ENCODE results near the gene SGIP1.

SGIP1 gene, protein sequence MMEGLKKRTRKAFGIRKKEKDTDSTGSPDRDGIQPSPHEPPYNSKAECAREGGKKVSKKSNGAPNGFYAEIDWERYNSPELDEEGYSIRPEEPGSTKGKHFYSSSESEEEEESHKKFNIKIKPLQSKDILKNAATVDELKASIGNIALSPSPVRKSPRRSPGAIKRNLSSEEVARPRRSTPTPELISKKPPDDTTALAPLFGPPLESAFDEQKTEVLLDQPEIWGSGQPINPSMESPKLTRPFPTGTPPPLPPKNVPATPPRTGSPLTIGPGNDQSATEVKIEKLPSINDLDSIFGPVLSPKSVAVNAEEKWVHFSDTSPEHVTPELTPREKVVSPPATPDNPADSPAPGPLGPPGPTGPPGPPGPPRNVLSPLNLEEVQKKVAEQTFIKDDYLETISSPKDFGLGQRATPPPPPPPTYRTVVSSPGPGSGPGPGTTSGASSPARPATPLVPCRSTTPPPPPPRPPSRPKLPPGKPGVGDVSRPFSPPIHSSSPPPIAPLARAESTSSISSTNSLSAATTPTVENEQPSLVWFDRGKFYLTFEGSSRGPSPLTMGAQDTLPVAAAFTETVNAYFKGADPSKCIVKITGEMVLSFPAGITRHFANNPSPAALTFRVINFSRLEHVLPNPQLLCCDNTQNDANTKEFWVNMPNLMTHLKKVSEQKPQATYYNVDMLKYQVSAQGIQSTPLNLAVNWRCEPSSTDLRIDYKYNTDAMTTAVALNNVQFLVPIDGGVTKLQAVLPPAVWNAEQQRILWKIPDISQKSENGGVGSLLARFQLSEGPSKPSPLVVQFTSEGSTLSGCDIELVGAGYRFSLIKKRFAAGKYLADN

DNA sequence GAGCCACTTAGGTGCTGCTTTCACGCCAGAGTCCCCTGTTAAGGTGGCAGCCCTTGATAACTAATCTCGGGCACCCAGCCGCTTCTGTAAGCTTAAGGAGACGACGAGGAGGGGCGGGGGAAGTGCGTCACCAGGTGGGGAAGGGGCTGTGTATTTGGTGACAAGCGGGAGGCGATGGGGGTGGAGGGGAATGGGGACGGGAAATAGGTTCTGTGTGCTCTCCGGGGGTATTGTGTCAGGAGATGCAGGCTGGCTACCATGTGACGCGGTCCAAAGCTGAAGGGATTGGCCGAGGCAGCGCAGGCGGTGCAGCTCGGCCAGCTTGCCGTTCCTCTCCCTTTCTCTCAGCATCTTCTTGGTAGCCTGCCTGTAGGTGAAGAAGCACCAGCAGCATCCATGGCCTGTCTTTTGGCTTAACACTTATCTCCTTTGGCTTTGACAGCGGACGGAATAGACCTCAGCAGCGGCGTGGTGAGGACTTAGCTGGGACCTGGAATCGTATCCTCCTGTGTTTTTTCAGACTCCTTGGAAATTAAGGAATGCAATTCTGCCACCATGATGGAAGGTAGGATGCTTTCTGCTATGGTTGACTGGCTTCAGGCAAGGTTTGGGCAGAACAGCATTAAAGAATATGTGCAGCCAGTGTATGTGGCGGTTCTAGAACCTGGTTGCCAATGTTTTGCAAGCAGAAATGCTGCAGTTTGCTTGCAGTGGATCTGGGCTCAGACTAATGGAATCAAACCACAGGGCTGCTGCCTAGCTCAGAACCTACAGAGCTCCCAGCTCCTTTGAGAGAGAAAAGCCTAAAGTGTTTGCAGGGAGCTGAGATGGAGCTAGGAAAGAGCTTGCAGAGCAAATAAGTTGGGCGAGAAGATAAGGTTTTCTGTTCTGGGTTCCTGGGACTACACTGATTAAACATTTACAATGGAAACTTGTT, at the start of gene SGIP1:
Gene SGIP1 (plus strand): TSS at position 350 of the 937 bp plus-strand sequence. CDS start 206 bp downstream, at position 556.
- DNase-seq = no peak

DNA sequence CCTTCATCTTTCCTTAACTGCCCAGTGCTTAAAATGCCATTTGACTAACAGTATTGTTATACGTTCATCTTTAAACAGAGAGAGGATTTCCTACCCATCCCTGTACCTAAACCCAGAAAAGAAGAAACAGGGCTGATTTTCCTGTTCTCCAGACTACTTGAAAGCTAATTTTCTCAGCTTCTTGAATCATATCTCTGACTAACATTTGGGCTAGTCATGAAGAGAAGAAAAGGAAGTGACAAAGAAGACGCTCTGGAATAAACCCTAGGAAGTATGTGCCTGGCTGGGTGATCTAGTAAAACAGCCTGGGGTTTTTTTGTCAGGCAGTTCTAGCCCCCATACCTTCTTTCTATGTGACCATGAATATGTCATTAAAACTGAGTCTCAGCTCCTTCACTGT, 44.8 kb upstream of the SGIP1 start:
- DNase-seq = no peak

DNA sequence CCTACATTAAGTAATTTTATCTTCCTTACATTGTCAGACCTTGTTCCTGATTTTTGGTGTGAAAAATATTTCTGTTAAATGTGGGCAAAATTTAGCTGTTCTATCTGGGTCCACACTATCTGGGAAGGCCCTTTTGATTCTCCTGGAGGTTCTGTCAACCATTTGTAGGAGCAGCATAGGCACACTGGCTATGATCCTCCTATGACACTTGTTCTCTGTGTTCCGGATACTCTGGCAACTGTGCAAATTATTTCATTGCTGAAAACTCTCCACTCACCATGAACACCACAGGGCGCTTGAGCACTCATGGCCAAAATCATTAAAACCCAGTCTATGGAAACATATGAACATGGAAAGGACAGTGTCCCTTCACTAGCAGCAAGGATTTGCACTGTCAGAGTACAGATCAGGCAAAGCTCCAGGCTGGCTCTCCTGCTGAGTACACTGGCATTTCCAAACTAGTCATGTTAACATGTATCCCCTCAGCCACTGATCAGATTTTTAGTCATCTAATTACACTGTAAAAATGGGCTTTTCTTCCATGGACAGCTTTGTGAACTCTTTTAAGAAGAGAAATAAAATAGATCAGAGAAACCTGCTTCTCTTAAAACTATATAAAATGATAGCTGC, 43.9 kb upstream of the SGIP1 start:
- no peak for DNase-seq

DNA sequence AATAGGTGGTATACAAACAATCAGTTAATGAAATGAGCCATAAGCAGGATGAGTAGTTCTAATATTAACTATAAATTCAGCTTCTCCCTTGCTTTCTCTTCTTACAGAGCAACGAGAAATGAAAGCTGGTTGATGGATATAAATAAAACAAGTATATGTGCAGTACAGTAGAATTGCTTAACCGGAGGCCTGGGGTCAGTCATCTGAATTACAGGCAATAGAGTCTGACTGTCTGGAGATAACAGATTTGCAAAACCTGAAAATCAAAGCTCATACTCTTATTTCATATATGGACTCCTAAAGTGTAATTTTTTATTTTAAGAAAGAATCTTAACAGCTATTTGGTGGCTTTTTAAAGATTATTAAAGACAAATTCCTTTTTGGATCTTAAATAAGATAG, 43.1 kb upstream of the SGIP1 start:
- no peak for DNase-seq

DNA sequence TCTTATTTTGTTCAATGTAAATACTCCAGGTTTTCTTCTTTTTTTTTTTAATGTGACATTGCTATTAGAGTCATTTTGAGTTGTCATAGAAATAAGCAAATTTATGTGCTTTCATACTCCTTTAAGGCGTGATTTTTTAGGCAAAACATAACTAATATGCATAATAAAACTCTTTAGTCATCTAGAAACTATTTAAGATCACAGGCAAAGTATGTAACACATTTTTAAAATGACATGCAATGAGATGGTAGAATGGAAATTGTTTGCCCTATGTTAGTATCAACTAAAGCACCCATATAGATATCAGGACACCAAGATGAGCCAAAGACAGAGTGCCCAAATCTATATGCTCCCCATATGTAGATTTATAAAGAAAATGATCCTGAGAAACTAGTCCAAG, 41.5 kb upstream of the SGIP1 start:
- DNase-seq = no peak

DNA sequence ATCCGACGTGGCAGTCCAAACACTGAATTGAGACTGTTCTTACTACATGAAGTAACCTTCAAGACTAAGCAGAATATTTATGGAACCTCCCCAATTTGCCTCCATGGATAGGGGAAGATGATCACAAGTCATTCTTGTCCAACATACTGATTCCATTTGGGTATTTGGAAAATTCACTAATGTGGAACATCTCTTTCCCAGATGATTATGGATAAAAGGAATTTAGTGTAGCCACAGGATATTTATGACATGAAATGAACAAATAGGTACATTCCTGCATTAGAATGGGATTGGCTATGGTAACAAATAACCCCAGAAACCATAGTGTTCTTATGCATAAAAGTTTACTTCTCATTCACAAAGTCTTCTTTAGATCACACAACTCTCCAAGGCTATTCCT, 40.2 kb upstream of the SGIP1 start:
- DNase-seq = no peak

DNA sequence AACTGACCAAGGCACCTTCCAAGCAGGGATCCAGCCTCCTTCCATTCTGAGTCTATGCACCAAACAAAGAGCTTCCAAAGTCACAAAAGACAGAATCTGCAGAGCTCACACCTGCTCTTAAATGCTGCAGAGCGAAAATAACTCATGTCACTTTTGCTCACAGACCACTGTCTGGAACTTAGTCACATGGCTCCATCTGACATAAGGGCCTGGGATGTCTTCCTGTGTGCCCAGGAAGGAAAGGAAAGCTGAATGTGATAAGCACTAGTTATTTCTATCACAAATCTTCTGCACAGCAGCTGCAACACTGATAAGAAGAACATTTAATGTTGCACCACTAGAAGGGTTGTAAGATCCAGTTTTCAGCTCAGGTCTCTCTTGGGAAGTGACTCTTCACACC, 39.5 kb upstream of the SGIP1 start:
- DNase-seq = no peak

DNA sequence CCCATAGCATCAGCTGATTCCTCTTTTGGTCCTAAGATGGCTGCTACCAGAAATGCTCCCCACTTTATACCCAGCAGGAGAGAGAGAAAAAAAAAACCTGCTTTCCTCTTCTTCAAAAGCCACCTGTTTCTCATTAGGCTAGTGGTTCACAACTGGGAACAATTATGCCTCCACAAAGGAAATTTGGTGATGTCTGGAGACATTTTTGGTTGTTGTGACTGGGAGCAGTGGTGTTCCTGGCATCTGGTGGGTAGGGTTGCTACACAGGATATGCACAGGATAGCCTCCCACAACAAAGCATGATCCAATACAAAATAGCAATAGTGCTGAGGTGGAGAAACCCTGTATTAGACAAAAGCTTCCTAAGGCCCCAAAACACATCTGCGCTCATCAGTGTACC, 38.5 kb upstream of the SGIP1 start:
- DNase-seq = no peak

DNA sequence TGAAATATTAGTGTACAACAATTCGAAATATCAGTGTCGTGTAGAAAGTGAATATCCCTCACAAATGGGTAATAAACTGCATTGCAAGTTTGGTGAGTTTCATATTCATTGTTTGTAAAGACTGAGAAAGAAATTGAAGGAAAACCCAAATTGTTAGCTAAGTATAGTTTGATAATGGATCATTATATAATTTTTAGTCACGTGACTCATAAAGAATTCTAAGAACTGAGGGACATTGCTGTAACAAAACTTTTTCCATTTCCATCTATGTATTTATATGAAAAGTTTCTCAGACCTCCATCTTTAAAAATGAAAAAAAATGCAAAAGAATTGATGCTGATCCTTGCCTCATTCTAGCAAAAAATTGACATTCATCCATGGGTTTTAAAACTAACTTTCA, 36.0 kb upstream of the SGIP1 start:
- DNase-seq = no peak

DNA sequence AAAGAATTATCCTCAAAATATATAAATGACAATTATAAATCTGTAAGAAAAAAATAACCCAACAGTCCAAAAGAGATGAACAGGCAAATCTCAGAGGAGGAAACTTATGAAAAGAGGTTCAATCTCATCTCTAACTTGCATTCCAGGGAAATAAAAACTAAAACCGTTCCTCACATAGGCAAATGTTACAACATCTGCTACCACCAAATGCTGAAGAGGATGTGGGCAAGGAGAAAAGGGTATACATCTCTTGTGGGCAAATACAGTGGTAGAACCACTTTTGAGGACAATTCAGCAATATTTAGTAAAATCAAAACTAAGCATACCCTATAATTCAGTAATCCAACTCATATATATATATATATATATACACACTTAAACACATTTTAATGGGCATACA, 33.7 kb upstream of the SGIP1 start:
- no peak for DNase-seq

DNA sequence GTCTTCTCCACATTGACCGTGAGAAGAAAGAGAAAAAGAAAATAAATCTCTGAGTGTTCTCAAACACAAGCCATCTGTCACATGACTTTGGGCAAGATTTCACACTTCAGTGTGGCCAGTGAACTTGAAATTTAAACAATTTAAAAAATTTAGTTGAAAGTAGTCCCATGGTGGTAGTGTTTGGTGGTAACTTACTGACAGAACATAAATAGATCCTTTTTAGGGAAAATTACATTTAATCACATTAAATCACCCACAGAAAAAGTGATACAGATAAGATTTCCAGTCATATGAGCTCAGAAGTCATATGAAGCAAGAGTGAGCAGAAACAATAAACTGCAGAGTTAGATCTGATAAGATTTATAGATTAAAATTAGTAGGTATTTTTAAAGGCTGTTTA, 31.9 kb upstream of the SGIP1 start:
- DNase-seq = no peak

DNA sequence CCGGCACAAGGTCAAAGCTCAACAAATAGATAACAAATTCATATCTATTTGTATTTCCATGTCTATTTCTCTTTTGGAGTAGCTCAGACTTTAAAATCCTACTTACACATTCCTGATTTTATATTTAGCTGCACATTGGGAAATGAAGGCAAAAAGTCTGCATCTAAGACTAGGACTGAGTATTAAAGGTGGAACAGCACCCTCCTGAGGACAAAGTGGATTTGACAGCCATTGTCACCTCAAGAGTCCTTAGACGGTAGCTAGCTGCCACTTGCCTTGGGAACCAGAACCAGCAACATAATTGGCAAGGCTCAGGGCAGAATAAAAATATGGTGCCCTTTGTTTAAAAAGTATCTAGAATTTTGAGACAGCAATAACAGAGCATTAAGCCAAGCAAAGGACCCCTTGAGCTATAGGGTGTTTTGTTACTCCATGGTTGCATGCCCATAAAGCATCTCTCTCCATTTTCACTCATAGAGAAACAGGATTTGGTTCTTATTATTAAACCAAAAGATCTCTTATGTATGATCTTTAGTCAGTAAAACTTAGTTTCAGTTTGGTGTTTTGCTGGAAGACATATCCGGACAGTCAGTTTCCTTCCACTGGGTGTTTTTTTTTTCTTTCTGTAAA, 30.0 kb upstream of the SGIP1 start:
- DNase-seq = peak; percentile 24 to 34

DNA sequence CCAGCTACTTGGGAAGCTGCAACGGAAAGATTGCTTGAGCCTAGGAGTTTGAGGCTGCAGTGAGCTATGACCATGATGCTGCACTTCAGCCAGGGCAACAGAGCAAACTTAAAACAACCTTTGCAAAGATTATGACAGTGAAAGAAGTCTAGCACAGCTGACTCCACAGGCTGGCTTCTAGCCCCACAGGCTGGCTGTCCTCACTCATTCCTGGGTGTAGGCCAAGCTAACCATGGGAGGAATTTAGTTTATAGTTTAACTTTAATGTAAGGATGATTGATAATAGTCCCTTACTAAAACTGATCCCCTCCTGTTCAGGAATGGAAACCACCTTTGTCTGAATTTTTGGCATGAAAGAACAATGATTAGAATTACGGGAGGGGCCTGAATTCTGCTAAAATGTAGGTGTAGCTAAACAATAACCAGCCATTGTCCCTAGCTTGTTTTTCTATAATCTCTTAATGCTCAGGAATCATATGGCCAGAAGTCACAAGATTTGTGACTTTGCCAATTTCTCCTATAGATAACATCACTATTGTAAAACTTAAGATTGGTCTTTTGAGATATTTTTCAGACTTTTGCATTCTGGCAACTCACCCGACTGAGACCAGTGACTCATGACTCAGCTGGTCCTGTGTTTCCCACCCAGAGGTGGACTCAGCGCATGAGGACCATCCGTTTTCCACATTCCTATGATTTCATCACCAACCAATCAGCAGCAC, 28.1 kb upstream of the SGIP1 start:
- no peak for DNase-seq

DNA sequence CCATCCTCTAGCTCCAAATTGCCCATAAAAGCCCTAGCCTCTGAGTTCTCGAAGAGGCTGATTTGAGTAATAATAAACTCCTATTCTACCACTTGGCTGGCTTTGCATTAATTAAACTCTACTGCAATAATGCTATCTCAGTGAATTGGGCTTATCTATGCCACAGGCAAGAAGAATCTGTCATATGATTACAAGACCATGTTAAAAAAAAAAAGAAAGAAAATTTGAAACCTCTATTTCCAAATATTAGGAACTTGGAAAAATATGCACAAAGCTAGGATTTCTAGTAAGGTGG, 27.6 kb upstream of the SGIP1 start:
- no peak for DNase-seq

DNA sequence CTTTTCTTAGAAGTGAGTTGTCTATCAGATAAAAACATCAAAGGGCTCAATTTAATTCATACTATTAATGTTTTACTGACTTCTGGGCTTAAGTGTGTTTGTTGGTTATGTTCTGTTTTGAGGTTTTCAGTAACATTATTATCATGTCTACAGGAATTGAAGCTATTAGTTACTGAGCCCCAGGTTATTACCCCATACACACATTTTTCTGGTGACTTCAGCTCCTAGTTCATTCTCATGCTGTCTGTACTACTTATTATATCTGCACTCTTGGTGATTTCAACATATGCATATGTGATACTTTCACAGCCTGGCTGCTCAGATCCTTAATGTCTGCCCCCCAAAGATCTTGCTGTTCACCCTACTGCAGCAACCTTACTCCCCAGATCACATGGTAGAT, 27.0 kb upstream of the SGIP1 start:
- no peak for DNase-seq

DNA sequence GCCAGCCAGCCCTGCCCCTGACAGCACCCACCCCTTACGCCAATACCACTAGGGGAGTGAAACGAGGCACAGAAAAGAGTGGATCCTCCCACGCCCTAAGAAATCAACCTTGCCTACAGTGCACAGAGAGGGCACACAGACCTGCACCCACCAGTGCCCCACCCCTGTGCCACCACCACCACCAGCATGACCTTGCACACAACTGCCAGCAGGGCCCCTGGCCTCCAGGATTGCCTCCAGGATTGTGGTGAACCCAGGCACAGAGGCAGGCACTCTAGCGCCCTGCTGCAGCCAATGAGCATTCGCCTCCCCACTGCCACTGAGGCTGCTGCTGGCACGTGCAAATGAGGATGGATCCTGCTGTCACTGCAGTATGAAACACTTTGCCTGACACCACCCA, 23.5 kb upstream of the SGIP1 start:
- no peak for DNase-seq

DNA sequence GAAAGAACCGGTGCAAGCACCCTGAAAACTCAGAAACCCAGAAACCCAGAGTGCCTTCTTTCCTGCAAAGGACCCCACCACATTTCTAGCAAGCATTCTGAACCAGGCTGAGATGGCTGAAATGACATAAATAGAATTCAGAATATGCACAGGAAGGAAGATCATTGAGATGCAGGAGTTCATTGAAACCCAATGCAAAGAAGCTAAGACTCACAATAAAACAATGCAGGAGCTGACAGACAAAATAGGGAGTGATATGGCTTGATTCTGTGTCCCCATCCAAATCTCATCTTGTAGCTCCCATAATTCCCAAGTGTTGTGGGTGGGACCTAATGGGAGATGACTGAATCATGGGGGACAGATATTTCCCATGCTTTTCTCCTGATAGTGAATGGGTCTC, 22.8 kb upstream of the SGIP1 start:
- no peak for DNase-seq

DNA sequence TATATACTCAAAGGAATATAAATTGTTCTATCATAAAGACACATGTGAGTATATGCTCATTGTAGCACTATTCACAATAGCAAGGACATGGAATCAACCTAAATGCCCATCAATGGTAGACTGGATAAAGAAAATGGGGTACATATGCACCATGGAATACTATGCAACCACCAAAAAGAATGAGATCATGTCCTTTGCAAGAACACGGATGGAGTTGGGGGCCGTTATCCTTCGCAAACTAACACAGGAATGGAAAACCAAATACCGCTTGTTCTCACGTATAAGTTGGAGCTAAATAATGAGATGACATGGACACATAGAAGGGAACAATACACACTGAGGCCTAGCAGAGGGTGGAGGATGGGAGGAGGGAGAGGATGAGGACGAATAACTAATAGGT, 16.0 kb upstream of the SGIP1 start:
- DNase-seq = no peak

DNA sequence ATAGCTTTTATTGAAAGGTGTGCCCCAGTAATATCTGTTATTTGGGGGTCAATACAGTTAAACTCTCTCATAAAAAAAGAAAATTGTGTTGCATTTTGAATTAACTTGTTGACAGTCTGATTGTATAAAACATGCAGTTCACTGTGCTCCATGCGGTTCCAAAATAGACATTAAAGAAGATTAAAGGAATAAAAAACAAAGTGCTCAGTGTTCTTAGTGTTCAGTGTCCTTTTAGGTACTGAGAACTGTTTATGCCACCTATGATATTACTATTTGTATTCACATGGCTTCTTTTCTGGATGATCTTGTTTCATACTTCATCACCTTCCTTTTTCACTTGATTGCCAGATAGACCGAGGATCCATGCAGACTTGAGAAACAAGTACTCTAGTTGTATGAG, 15.3 kb upstream of the SGIP1 start:
- no peak for DNase-seq

DNA sequence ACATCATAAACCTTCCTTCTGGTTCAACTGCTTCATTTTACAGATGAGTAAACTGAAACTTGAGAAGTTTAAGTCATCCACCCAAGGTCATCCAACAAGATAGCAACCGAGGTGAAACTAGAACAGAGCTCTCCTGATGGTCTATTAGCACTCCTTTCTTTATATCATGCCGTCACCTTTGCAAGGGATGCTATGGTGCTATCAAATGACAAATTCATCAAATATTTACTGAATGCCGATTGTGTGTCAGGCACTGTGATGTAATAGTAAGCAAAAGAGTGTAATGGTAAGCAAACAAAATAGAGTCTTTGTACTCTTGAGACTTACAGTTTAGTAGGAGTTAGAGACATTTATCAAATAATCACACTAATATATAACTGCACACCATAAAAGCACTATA, 14.0 kb upstream of the SGIP1 start:
- peak in 1 of 2 experiments; percentile 76 for DNase-seq

DNA sequence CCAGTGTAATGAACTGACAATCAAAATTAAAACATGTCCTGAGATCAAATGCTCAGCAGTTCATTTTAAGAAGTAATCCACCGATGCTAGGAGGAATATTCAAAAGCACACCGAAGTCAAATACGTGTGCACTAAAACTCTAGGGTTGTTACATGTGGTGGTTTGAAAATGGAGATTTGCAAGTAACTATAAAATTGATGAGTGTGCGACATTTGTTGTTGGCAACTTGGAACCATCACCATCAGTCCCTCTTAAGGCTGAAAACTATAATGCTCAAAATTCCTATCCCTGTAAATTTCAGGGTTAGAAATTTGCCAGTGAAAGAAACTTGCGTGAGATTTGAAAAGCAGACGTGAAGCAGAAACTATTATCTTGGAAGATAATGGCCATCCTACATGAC, 13.3 kb upstream of the SGIP1 start:
- no peak for DNase-seq
